CD14-positive monocyte (primary cell): ENCODE measurements around the gene BACE2. TPM values are rescaled to one million over a fixed set of nuclear protein-coding genes. Genes with fewer than 3 reads are reported as not detected.

Source experiments
- DNase-seq, 3 donors: peaks; one replicate each; pipeline ENCODE4 v3.0.0-alpha.2; 2011 to 2022
- H2AFZ ChIP-seq: 2 replicates; pipeline ENCODE4 v1.6.0; 2012; ENCODE audit warnings: mild to moderate bottlenecking, low read depth, low read length, inconsistent platforms; ENCODE audit not compliant: insufficient read depth, poor library complexity, severe bottlenecking
- H3K27ac ChIP-seq, 2 donors: 1 replicate in 1 of 2; 2 replicates in 1 of 2; pipeline ENCODE4 v1.5.1; 2012 to 2013; ENCODE audit warnings: low read length in 2 of 2, control low read depth in 1 of 2, inconsistent platforms in 1 of 2, low read depth in 1 of 2, mild to moderate bottlenecking in 1 of 2
- H3K27me3 ChIP-seq, 2 donors: one replicate each; pipeline versions ENCODE4 v1.6.0 to v1.6.1; 2011 to 2013; ENCODE audit warnings: low read length in 2 of 2; ENCODE audit not compliant: control insufficient read depth in 2 of 2, insufficient read depth in 2 of 2
- H3K36me3 ChIP-seq, 2 donors: replicated peaks in 1 of 2; 1 replicate in 1 of 2; 2 replicates in 1 of 2; pipeline versions ENCODE4 v1.5.1 to v1.6.1; 2012 to 2013; ENCODE audit warnings: low read length in 2 of 2, control low read depth in 1 of 2, inconsistent platforms in 1 of 2, mild to moderate bottlenecking in 1 of 2; ENCODE audit not compliant: insufficient read depth in 2 of 2, control insufficient read depth in 1 of 2
- H3K4me1 ChIP-seq, 2 donors: 1 replicate in 1 of 2; 2 replicates in 1 of 2; pipeline versions ENCODE4 v1.5.1 to v1.6.1; 2012 to 2013; ENCODE audit warnings: low read length in 2 of 2, control low read depth in 1 of 2, inconsistent platforms in 1 of 2, mild to moderate bottlenecking in 1 of 2, moderate library complexity in 1 of 2; ENCODE audit not compliant: insufficient read depth in 2 of 2, control insufficient read depth in 1 of 2
- H3K4me2 ChIP-seq: replicated peaks from 2 replicates; pipeline ENCODE3; 2012; ENCODE audit warnings: low read length, moderate library complexity, mild to moderate bottlenecking; ENCODE audit not compliant: poor library complexity, severe bottlenecking; ENCODE audit errors: extremely low read depth
- H3K4me3 ChIP-seq, 3 experiments: fragments of 200-600 bp in 1 of 3; sonication (generic) in 1 of 3; replicated peaks in 1 of 3; 1 replicate in 2 of 3; 2 replicates in 1 of 3; pipeline ENCODE4 v1.5.1; 2011 to 2013; ENCODE audit warnings: low read length in 3 of 3, mild to moderate bottlenecking in 3 of 3, control low read depth in 2 of 3, low read depth in 2 of 3, inconsistent platforms in 1 of 3, moderate library complexity in 1 of 3
- H3K79me2 ChIP-seq: 2 replicates; pipeline ENCODE4 v1.6.0; 2012; ENCODE audit warnings: mild to moderate bottlenecking, control low read depth, inconsistent platforms, low read length, moderate library complexity; ENCODE audit not compliant: insufficient read depth
- H3K9ac ChIP-seq: 2 replicates; pipeline ENCODE4 v1.6.0; 2017; ENCODE audit warnings: low read length, mild to moderate bottlenecking; ENCODE audit not compliant: insufficient read depth, poor library complexity, severe bottlenecking
- H3K9me3 ChIP-seq, 2 donors: replicated peaks in 1 of 2; 1 replicate in 1 of 2; 2 replicates in 1 of 2; pipeline versions ENCODE4 v1.5.1 to v1.6.1; 2012 to 2013; ENCODE audit warnings: low read length in 2 of 2, control low read depth in 1 of 2; ENCODE audit not compliant: control insufficient read depth in 1 of 2, insufficient read depth in 1 of 2
- H4K20me1 ChIP-seq: 2 replicates; pipeline ENCODE4 v1.6.0; 2012; ENCODE audit warnings: mild to moderate bottlenecking, low read length, control low read depth, moderate library complexity; ENCODE audit not compliant: insufficient read depth
- H3K27ac Mint-ChIP-seq, 7 donors: one replicate each; pipeline ENCODE4 v1.8.0; 2020; ENCODE audit warnings: mild to moderate bottlenecking in 7 of 7, mixed read lengths in 7 of 7, moderate library complexity in 6 of 7, inconsistent platforms in 2 of 7
- H3K27me3 Mint-ChIP-seq, 3 donors: one replicate each; pipeline ENCODE4 v1.8.0; 2021 to 2022; ENCODE audit warnings: low read depth in 3 of 3, mild to moderate bottlenecking in 3 of 3, mixed read lengths in 3 of 3, moderate library complexity in 3 of 3, inconsistent platforms in 1 of 3
- H3K36me3 Mint-ChIP-seq, 2 donors: one replicate each; pipeline ENCODE4 v1.8.0; 2020; ENCODE audit warnings: mixed read lengths in 2 of 2, inconsistent platforms in 1 of 2, mild to moderate bottlenecking in 1 of 2
- H3K4me1 Mint-ChIP-seq: one replicate; pipeline ENCODE4 v1.8.0; 2020; ENCODE audit warnings: mild to moderate bottlenecking, mixed read lengths
- H3K4me3 Mint-ChIP-seq, 2 donors: one replicate each; pipeline ENCODE4 v1.8.0; 2020; ENCODE audit warnings: mild to moderate bottlenecking in 2 of 2, mixed read lengths in 2 of 2, moderate library complexity in 1 of 2
- H3K9me3 Mint-ChIP-seq, 7 donors: one replicate each; pipeline ENCODE4 v1.8.0; 2020 to 2022; ENCODE audit warnings: mixed read lengths in 7 of 7, mild to moderate bottlenecking in 6 of 7, moderate library complexity in 6 of 7, inconsistent platforms in 2 of 7
- WGBS: methylation state at CpG from one replicate; pipeline ENCODE4 v1.1.5; 2013; ENCODE audit warnings: missing lambda C conversion rate; ENCODE audit not compliant: insufficient coverage; 5-methylcytosine and 5-hydroxymethylcytosine counted together
- intact Hi-C, 2 donors: fragments of 100-400 bp; cut with micrococcal nuclease; formaldehyde crosslinking; loops; one replicate each; pipeline versions ENCODE4 v1.15.0 to v1.15.1; 2023
- polyA plus RNA-seq, 3 donors: library from polyadenylated mRNA; depleted of rRNA in 1 of 3; unstranded in 2 of 3; stranded (reverse) in 1 of 3; fragments of 300-500 nt in 2 of 3; fragments of >200 nt in 1 of 3; fragmentation: Illumina TruSeq in 2 of 3; gene quantifications; 1 replicate in 2 of 3; 2 replicates in 1 of 3; pipeline ENCODE4 v1.2.3, GENCODE V29; 2012 to 2021
- TF ChIP-seq, protein P1 (sequence below): fragments of 200-600 bp; IDR thresholded peaks from one replicate; pipeline ENCODE4 v1.8.0; 2022; ENCODE audit warnings: antibody characterized with exemption, mild to moderate bottlenecking

Gene BACE2
- polyA plus RNA-seq, 3 donors = 0.05 to 0.26 TPM; not detected in 1

DNA sequence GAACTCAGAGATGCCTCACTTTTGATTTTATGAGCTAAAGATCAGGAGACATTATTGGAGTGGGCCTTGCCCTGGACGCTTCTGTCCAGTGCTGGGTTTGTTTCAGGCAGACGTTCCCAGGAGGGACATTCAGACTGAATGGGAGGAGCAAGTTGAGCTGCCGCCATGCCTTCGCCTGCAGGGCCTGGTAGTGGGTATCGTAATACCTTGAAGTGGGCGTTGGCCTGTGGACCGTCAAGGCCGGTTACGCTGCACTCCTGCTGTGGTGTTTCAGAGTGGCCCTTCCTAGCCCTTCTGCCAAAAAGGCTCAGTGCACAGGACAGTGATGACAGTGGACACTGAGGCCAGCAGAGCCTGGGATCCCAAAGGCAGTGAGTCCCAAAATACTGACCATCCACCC is 150.3 kb downstream of the BACE2 start:
- H3K4me3 ChIP-seq = no peak overlapping the region
- no peak overlapping the region for H3K4me2 ChIP-seq
- no peak for DNase-seq
- Mint-ChIP-seq H3K4me1 (peaks cover 5% of the 10 kb centered on the region), H3K4me3 (no peak overlapping the region), H3K27me3 (peaks cover 30 to 54% (median 40%) of the 10 kb centered on the region in 3 donors), H3K27ac (no peak overlapping the region), H3K36me3 (peaks cover 0 to 2% of the 10 kb centered on the region in 2 donors), H3K9me3 (peaks cover 0 to 8% (median 4%) of the 10 kb centered on the region in 7 donors)
- TF ChIP-seq, protein P1, sequence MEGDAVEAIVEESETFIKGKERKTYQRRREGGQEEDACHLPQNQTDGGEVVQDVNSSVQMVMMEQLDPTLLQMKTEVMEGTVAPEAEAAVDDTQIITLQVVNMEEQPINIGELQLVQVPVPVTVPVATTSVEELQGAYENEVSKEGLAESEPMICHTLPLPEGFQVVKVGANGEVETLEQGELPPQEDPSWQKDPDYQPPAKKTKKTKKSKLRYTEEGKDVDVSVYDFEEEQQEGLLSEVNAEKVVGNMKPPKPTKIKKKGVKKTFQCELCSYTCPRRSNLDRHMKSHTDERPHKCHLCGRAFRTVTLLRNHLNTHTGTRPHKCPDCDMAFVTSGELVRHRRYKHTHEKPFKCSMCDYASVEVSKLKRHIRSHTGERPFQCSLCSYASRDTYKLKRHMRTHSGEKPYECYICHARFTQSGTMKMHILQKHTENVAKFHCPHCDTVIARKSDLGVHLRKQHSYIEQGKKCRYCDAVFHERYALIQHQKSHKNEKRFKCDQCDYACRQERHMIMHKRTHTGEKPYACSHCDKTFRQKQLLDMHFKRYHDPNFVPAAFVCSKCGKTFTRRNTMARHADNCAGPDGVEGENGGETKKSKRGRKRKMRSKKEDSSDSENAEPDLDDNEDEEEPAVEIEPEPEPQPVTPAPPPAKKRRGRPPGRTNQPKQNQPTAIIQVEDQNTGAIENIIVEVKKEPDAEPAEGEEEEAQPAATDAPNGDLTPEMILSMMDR = no peak
- H3K27ac ChIP-seq = no peak overlapping the region
- 91% methylated on average over 9 of the region's 9 CpGs for WGBS
- peaks cover 0 to 15% of the 10 kb centered on the region in 2 donors for H3K9me3 ChIP-seq
- peaks cover 23 to 37% of the 10 kb centered on the region in 2 donors for H3K27me3 ChIP-seq
- H3K79me2 ChIP-seq = no peaks in the 10 kb centered on the region
- intact Hi-C loops = no loop called here
- H3K36me3 ChIP-seq = no peaks in the 10 kb centered on the region
- H3K9ac ChIP-seq = no peak overlapping the region
- H2AFZ ChIP-seq = no peak overlapping the region
- H3K4me1 ChIP-seq = peaks cover 0 to 3% of the 10 kb centered on the region in 2 donors
- H4K20me1 ChIP-seq = no peaks in the 10 kb centered on the region

DNA sequence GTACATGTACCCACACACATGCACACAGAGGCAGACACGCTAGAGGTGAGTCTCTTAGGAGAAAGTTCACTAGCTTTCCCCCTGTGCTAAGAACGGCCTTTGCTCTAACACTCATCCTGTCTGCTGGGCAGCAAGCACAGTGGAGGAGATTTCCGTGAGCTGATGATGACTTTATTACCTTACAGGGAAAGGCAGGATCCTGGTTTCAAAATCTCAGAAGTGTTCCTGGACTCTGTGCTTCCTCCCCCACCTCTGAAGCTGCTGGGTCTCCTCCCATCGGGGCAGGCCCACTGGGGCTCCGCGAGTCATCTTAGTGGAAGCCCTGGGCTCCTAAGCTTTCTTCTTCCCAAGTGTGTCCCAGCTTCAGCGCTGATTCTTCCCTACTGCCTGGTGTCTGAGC is 151.3 kb downstream of the BACE2 start:
- H3K4me3 Mint-ChIP-seq = no peak overlapping the region
- no peak overlapping the region for H2AFZ ChIP-seq
- peaks cover 20 to 34% of the 10 kb centered on the region in 2 donors for H3K27me3 ChIP-seq
- no peak overlapping the region for H3K4me2 ChIP-seq
- peaks cover 0 to 8% (median 4%) of the 10 kb centered on the region in 7 donors for H3K9me3 Mint-ChIP-seq
- peaks cover 0 to 2% of the 10 kb centered on the region in 2 donors for H3K36me3 Mint-ChIP-seq
- peak overlapping the region in 1 of 7 donors; percentile 24 for H3K27ac Mint-ChIP-seq
- peaks cover 0 to 3% of the 10 kb centered on the region in 2 donors for H3K4me1 ChIP-seq
- no peak overlapping the region for H3K9ac ChIP-seq
- no peaks in the 10 kb centered on the region for H4K20me1 ChIP-seq
- peaks cover 30 to 51% (median 40%) of the 10 kb centered on the region in 3 donors for H3K27me3 Mint-ChIP-seq
- no peaks in the 10 kb centered on the region for H3K36me3 ChIP-seq
- TF ChIP-seq, protein P1 = no peak
- no peak overlapping the region for H3K27ac ChIP-seq
- WGBS = 97% methylated on average over 4 of the region's 7 CpGs
- peaks cover 0 to 15% of the 10 kb centered on the region in 2 donors for H3K9me3 ChIP-seq
- no peaks in the 10 kb centered on the region for H3K79me2 ChIP-seq
- H3K4me3 ChIP-seq = no peak overlapping the region
- intact Hi-C loops = no loop called here
- no peak for DNase-seq
- peaks cover 5% of the 10 kb centered on the region for H3K4me1 Mint-ChIP-seq
